ENCODE results near the gene OR51T1.

Gene OR51T1

GRCh38 chr11:4926608-4927007, 44.9 kb downstream of the OR51T1 start:
- DNase-seq (ENCODE audit: low read depth, low spot score), result no peak
